ENCODE results near the gene SULT1A1.

SULT1A1 gene

GRCh38 chr16:28589069-28589468 is 20.8 kb downstream of the SULT1A1 start:
- Histone ChIP-seq H3F3A (ENCODE audit: insufficient read depth, low read length) (no peaks in the 10 kb centered on the region), H3K27me3 (ENCODE audit: insufficient read depth, low read length) (no peaks in the 10 kb centered on the region), H4K20me1 (ENCODE audit: insufficient read depth, low read length) (no peaks in the 10 kb centered on the region), H3K79me2 (ENCODE audit: insufficient read depth, low read length) (no peaks in the 10 kb centered on the region), H3K36me3 (ENCODE audit: insufficient read depth, low read length) (peaks cover 21% of the 10 kb centered on the region), H3K4me1 (ENCODE audit: insufficient read depth, low read length, severe bottlenecking) (no peaks in the 10 kb centered on the region), H3K4me2 (ENCODE audit: low read length) (no peak overlapping the region), H2AFZ (ENCODE audit: low read length) (no peak overlapping the region), H3K27ac (ENCODE audit: low read depth, low read length, poor library complexity, severe bottlenecking) (no peak overlapping the region), H3K9ac (ENCODE audit: low read length) (no peak overlapping the region), H3K9me3 (ENCODE audit: low read length) (no peaks in the 10 kb centered on the region), H3K9me2 (ENCODE audit: low read depth, low read length) (no peaks in the 10 kb centered on the region), H3K4me3 (ENCODE audit: low read depth, low read length, poor library complexity, severe bottlenecking) (no peak overlapping the region)
- TF ChIP-seq EZH2 (IDR thresholded peaks at IDR 0.05; ENCODE audit: borderline replicate concordance, low read length): no peak
- TF ChIP-seq, protein P1, sequence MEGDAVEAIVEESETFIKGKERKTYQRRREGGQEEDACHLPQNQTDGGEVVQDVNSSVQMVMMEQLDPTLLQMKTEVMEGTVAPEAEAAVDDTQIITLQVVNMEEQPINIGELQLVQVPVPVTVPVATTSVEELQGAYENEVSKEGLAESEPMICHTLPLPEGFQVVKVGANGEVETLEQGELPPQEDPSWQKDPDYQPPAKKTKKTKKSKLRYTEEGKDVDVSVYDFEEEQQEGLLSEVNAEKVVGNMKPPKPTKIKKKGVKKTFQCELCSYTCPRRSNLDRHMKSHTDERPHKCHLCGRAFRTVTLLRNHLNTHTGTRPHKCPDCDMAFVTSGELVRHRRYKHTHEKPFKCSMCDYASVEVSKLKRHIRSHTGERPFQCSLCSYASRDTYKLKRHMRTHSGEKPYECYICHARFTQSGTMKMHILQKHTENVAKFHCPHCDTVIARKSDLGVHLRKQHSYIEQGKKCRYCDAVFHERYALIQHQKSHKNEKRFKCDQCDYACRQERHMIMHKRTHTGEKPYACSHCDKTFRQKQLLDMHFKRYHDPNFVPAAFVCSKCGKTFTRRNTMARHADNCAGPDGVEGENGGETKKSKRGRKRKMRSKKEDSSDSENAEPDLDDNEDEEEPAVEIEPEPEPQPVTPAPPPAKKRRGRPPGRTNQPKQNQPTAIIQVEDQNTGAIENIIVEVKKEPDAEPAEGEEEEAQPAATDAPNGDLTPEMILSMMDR (IDR thresholded peaks at IDR 0.05; ENCODE audit: low read length): no peak

- TF ChIP-seq, protein P1 (IDR thresholded peaks at IDR 0.05; ENCODE audit: low read length): no peak
- no peak for TF ChIP-seq EZH2 (IDR thresholded peaks at IDR 0.05; ENCODE audit: borderline replicate concordance, low read length)
- no peaks in the 10 kb centered on the region for H3F3A ChIP-seq (ENCODE audit: insufficient read depth, low read length)
- H3K9me3 ChIP-seq (ENCODE audit: low read length): no peaks in the 10 kb centered on the region
- H3K27ac ChIP-seq (ENCODE audit: low read depth, low read length, poor library complexity, severe bottlenecking): no peak overlapping the region
- H3K9me2 ChIP-seq (ENCODE audit: low read depth, low read length): no peaks in the 10 kb centered on the region
- H3K4me1 ChIP-seq (ENCODE audit: insufficient read depth, low read length, severe bottlenecking): no peaks in the 10 kb centered on the region
- H3K79me2 ChIP-seq (ENCODE audit: insufficient read depth, low read length): no peaks in the 10 kb centered on the region
- H4K20me1 ChIP-seq (ENCODE audit: insufficient read depth, low read length): no peaks in the 10 kb centered on the region
- no peak overlapping the region for H3K4me2 ChIP-seq (ENCODE audit: low read length)
- no peaks in the 10 kb centered on the region for H3K27me3 ChIP-seq (ENCODE audit: insufficient read depth, low read length)
- no peak overlapping the region for H2AFZ ChIP-seq (ENCODE audit: low read length)
- no peak overlapping the region for H3K4me3 ChIP-seq (ENCODE audit: low read depth, low read length, poor library complexity, severe bottlenecking)
- H3K36me3 ChIP-seq (ENCODE audit: insufficient read depth, low read length): peaks cover 30% of the 10 kb centered on the region
- no peak overlapping the region for H3K9ac ChIP-seq (ENCODE audit: low read length)
These were observed 22.5 kb downstream of the SULT1A1 start for GRCh38 chr16:28587386-28587785.

DNA sequence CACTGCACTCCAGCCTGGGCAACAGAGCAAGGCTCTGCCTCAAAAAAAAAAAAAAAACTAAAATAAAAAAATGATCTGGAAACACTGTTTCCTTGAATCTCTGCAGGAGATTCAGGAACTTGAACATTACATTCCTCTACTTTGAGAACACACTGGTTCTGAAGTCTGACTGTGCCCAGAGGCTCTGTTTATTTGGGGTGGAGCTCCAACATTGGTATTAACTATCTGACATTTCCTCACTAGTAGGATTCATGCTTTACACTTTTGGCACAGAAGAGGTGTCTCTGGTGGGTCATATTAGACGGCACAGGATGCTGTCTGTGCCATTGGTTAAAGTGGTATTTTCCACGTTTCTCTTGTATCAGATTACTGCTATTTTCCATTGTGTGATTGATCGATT is 23.4 kb downstream of the SULT1A1 start:
- H4K20me1 ChIP-seq (ENCODE audit: insufficient read depth, low read length): no peaks in the 10 kb centered on the region
- no peak overlapping the region for H2AFZ ChIP-seq (ENCODE audit: low read length)
- no peak overlapping the region for H3K4me2 ChIP-seq (ENCODE audit: low read length)
- H3K9me2 ChIP-seq (ENCODE audit: low read depth, low read length): no peaks in the 10 kb centered on the region
- peaks cover 36% of the 10 kb centered on the region for H3K36me3 ChIP-seq (ENCODE audit: insufficient read depth, low read length)
- H3K79me2 ChIP-seq (ENCODE audit: insufficient read depth, low read length): no peaks in the 10 kb centered on the region
- no peaks in the 10 kb centered on the region for H3K4me1 ChIP-seq (ENCODE audit: insufficient read depth, low read length, severe bottlenecking)
- H3K9me3 ChIP-seq (ENCODE audit: low read length): no peaks in the 10 kb centered on the region
- H3K27ac ChIP-seq (ENCODE audit: low read depth, low read length, poor library complexity, severe bottlenecking): no peak overlapping the region
- no peak overlapping the region for H3K4me3 ChIP-seq (ENCODE audit: low read depth, low read length, poor library complexity, severe bottlenecking)
- H3K9ac ChIP-seq (ENCODE audit: low read length): no peak overlapping the region
- TF ChIP-seq, protein P1 (IDR thresholded peaks at IDR 0.05; ENCODE audit: low read length): no peak
- no peak for TF ChIP-seq EZH2 (IDR thresholded peaks at IDR 0.05; ENCODE audit: borderline replicate concordance, low read length)
- no peaks in the 10 kb centered on the region for H3K27me3 ChIP-seq (ENCODE audit: insufficient read depth, low read length)
- H3F3A ChIP-seq (ENCODE audit: insufficient read depth, low read length): no peaks in the 10 kb centered on the region
